OCI-LY3 (cell line): Measurements from ENCODE around the gene GPC3.

Source experiments
- H2AFZ ChIP-seq: fragments of 200-600, 300-600 bp; shearing (Covaris generic); 2 replicates; pipeline ENCODE4 v1.6.0; 2014; ENCODE audit warnings: antibody characterized with exemption, low read depth, low read length
- H3K27ac ChIP-seq: fragments of 200-600, 300-600 bp; sonication (generic); 2 replicates; pipeline ENCODE4 v1.5.1; 2014; ENCODE audit warnings: mild to moderate bottlenecking, low read length, moderate library complexity, mixed read lengths
- H3K27me3 ChIP-seq: fragments of 200-600, 300-600 bp; sonication (generic); 2 replicates; pipeline ENCODE4 v1.6.1; 2014; ENCODE audit warnings: low read depth, low read length, mixed read lengths
- H3K36me3 ChIP-seq: fragments of 200-600, 300-600 bp; sonication (generic); replicated peaks from 2 replicates; pipeline ENCODE3; 2014; ENCODE audit warnings: low read depth, low read length, mixed read lengths
- H3K4me1 ChIP-seq: fragments of 300-600, 200-600 bp; sonication (generic); 2 replicates; pipeline ENCODE4 v1.6.1; 2014; ENCODE audit warnings: low read length, mixed read lengths
- H3K4me2 ChIP-seq: fragments of 200-600, 300-600 bp; sonication (generic); 2 replicates; pipeline ENCODE4 v1.6.1; 2014; ENCODE audit warnings: low read length, mixed read lengths
- H3K4me3 ChIP-seq: fragments of 300-600, 200-600 bp; sonication (generic); 2 replicates; pipeline ENCODE4 v1.5.1; 2014; ENCODE audit warnings: antibody characterized with exemption, mild to moderate bottlenecking, low read length, moderate library complexity
- H3K79me2 ChIP-seq: fragments of 300-600, 200-600 bp; shearing (Covaris generic); 2 replicates; pipeline ENCODE4 v1.6.1; 2014; ENCODE audit warnings: mild to moderate bottlenecking, low read length, mixed read lengths
- H3K9ac ChIP-seq: fragments of 300-600, 200-600 bp; shearing (Covaris generic); 2 replicates; pipeline ENCODE4 v1.6.0; 2014; ENCODE audit warnings: mild to moderate bottlenecking, low read length, moderate library complexity
- H3K9me3 ChIP-seq: fragments of 200-600, 300-600 bp; shearing (Covaris generic); 2 replicates; pipeline ENCODE4 v1.6.1; 2014; ENCODE audit warnings: low read length, mixed read lengths; ENCODE audit not compliant: insufficient read depth
- H4K20me1 ChIP-seq: fragments of 200-600, 300-600 bp; sonication (generic); 2 replicates; pipeline ENCODE4 v1.6.1; 2016; ENCODE audit warnings: low read length, mixed read lengths; ENCODE audit not compliant: insufficient read depth
- EZH2phosphoT487 ChIP-seq: fragments of 200-600 bp; shearing (Covaris generic); IDR thresholded peaks from 2 replicates; pipeline ENCODE4 v1.6.1; 2018; ENCODE audit warnings: antibody characterized with exemption, mixed run types, low read depth
- TF ChIP-seq, protein P1 (sequence below): fragments of 200-600, 300-600 bp; sonication (generic); IDR thresholded peaks from 2 replicates; pipeline ENCODE4 v1.5.1; 2014; ENCODE audit warnings: antibody characterized with exemption, low read length, low read depth

Gene GPC3

DNA sequence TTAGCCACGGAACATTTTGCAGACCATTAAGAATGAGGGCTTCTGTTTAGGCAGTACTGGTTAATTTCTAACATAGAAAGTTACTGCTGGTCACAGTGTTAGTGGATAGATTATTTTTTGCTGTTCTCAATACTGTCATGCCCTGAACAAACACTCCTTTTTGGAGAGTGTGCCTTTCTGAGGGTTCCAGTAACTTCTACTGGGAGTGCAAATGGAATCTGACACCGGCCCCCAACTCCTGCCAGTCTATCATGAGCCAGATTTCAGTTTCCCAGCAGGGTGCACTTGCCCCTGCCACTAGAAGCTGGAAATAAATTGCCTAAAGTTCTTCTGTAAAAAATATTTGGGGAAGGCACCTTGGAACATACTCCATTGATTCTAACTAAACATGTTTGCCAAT is 345.7 kb downstream of the GPC3 start:
- H3K4me1 ChIP-seq: no peaks in the 10 kb centered on the region
- H3K9ac ChIP-seq: no peak overlapping the region
- H3K27ac ChIP-seq: no peak overlapping the region

GRCh38 chrX:133638285-133638684 is 347.1 kb downstream of the GPC3 start:
- H4K20me1 ChIP-seq: no peaks in the 10 kb centered on the region
- no peak overlapping the region for H2AFZ ChIP-seq
- H3K4me1 ChIP-seq: no peaks in the 10 kb centered on the region
- no peaks in the 10 kb centered on the region for H3K36me3 ChIP-seq
- H3K9ac ChIP-seq: no peak overlapping the region
- TF ChIP-seq, protein P1, sequence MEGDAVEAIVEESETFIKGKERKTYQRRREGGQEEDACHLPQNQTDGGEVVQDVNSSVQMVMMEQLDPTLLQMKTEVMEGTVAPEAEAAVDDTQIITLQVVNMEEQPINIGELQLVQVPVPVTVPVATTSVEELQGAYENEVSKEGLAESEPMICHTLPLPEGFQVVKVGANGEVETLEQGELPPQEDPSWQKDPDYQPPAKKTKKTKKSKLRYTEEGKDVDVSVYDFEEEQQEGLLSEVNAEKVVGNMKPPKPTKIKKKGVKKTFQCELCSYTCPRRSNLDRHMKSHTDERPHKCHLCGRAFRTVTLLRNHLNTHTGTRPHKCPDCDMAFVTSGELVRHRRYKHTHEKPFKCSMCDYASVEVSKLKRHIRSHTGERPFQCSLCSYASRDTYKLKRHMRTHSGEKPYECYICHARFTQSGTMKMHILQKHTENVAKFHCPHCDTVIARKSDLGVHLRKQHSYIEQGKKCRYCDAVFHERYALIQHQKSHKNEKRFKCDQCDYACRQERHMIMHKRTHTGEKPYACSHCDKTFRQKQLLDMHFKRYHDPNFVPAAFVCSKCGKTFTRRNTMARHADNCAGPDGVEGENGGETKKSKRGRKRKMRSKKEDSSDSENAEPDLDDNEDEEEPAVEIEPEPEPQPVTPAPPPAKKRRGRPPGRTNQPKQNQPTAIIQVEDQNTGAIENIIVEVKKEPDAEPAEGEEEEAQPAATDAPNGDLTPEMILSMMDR: no peak
- no peak for TF ChIP-seq EZH2phosphoT487
- no peaks in the 10 kb centered on the region for H3K27me3 ChIP-seq
- no peak overlapping the region for H3K4me2 ChIP-seq
- H3K79me2 ChIP-seq: no peaks in the 10 kb centered on the region
- H3K4me3 ChIP-seq: no peak overlapping the region
- no peak overlapping the region for H3K27ac ChIP-seq
- H3K9me3 ChIP-seq: no peaks in the 10 kb centered on the region

More for the DNA sequence above, 345.7 kb downstream of the GPC3 start:
- Histone ChIP-seq H4K20me1 (no peaks in the 10 kb centered on the region), H3K79me2 (no peaks in the 10 kb centered on the region), H3K36me3 (no peaks in the 10 kb centered on the region), H3K9me3 (no peaks in the 10 kb centered on the region), H3K4me2 (no peak overlapping the region), H2AFZ (no peak overlapping the region), H3K4me3 (no peak overlapping the region), H3K27me3 (no peaks in the 10 kb centered on the region)
- TF ChIP-seq EZH2phosphoT487: no peak
- TF ChIP-seq, protein P1: no peak

DNA sequence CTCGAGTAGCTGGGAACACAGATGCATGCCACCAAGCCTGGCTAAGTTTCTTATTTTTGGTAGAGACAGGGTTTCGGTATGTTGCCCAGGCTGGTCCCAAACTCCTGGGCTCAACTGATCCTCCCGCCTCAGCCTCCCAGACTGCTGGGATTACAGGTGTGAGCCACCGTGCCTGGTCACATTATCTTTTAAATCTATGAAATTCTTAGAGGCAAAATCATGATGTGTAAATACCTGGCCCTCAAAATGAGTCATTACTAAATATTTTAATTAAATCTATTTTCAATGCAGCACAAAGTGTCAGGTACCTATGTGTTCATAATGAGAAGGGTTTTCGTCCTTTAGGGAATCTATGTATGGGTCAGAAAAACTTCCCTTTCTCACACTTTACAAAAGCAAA is 347.6 kb downstream of the GPC3 start:
- no peak overlapping the region for H3K4me2 ChIP-seq

GRCh38 chrX:133636009-133636408 is 349.4 kb downstream of the GPC3 start:
- Histone ChIP-seq H3K36me3 (no peaks in the 10 kb centered on the region), H3K4me2 (no peak overlapping the region), H3K27me3 (no peaks in the 10 kb centered on the region), H4K20me1 (no peaks in the 10 kb centered on the region), H3K9me3 (no peaks in the 10 kb centered on the region), H3K4me3 (no peak overlapping the region), H3K4me1 (no peaks in the 10 kb centered on the region), H2AFZ (no peak overlapping the region), H3K79me2 (no peaks in the 10 kb centered on the region), H3K27ac (no peak overlapping the region), H3K9ac (no peak overlapping the region)
- TF ChIP-seq, protein P1: no peak
- TF ChIP-seq EZH2phosphoT487: no peak

More for the DNA sequence above, 347.6 kb downstream of the GPC3 start:
- H3K9me3 ChIP-seq: no peaks in the 10 kb centered on the region
- no peak overlapping the region for H3K4me3 ChIP-seq
- no peaks in the 10 kb centered on the region for H4K20me1 ChIP-seq
- no peak overlapping the region for H3K9ac ChIP-seq
- H2AFZ ChIP-seq: no peak overlapping the region
- no peaks in the 10 kb centered on the region for H3K4me1 ChIP-seq
- no peaks in the 10 kb centered on the region for H3K27me3 ChIP-seq
- no peaks in the 10 kb centered on the region for H3K36me3 ChIP-seq
- H3K27ac ChIP-seq: no peak overlapping the region
- TF ChIP-seq EZH2phosphoT487: no peak
- TF ChIP-seq, protein P1: no peak
- H3K79me2 ChIP-seq: no peaks in the 10 kb centered on the region
